Hepatocyte (in vitro differentiated cells): ENCODE measurements around the gene ARID5A.

Experiments used
- EZH2 ChIP-seq: fragments of 200-600 bp; sonication (generic); IDR thresholded peaks from 2 replicates; pipeline ENCODE4 v1.6.1; 2016; ENCODE audit warnings: antibody characterized with exemption, mild to moderate bottlenecking, borderline replicate concordance
- TF ChIP-seq, protein P1 (sequence below): fragments of 200-600 bp; sonication (generic); IDR thresholded peaks from 2 replicates; pipeline ENCODE4 v1.5.1; 2016; ENCODE audit warnings: antibody characterized with exemption, mild to moderate bottlenecking; ENCODE audit not compliant: poor library complexity

DNA sequence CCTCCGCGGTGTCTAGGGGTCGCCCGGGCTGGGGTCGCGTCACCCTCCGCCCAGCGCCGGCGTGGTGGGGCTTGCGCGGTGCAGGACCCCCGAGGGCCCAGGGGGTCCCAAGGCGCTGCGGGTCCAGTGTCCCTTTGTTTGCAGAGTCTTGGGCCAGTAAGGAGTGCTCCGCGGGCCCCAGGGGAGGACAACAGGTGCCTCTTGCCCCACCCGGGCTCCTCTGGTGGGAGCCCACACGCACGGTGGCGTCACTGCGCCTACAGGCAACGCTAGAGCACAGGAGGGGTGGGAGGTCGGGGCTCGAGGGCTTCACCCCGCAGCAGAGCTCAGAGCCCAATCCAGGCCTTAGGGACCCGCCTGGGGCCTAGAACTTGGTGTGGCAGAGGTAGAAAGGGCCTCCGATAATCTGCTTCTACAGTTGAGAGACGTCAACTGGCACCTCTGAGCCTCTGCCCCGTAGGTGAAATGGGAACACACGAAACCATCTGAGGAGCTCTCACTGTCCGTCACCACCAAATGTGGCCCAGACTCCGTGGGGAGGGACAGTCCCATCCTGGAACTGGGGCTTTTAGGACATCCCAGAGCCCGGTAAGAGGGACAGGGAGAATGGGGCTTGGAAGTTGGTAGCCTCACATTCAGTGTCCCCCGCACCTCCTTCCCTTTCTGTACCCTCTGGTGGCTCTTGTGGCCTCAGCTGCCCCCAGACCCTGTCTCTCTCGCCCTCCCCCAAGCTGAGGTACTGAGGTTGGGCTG lies 1.4 kb downstream of the ARID5A start:
- TF ChIP-seq, protein P1, sequence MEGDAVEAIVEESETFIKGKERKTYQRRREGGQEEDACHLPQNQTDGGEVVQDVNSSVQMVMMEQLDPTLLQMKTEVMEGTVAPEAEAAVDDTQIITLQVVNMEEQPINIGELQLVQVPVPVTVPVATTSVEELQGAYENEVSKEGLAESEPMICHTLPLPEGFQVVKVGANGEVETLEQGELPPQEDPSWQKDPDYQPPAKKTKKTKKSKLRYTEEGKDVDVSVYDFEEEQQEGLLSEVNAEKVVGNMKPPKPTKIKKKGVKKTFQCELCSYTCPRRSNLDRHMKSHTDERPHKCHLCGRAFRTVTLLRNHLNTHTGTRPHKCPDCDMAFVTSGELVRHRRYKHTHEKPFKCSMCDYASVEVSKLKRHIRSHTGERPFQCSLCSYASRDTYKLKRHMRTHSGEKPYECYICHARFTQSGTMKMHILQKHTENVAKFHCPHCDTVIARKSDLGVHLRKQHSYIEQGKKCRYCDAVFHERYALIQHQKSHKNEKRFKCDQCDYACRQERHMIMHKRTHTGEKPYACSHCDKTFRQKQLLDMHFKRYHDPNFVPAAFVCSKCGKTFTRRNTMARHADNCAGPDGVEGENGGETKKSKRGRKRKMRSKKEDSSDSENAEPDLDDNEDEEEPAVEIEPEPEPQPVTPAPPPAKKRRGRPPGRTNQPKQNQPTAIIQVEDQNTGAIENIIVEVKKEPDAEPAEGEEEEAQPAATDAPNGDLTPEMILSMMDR: no peak
- TF ChIP-seq EZH2: no peak
